Esophagus muscularis mucosa (tissue), 4 donors: ENCODE results near the gene LACRT. TPM values are rescaled to one million over a fixed set of nuclear protein-coding genes. Genes with fewer than 3 reads are reported as not detected.

Experiments used
- DNase-seq: peaks from one replicate; pipeline ENCODE4 v3.0.0-alpha.2; 2017; ENCODE audit errors: extremely low spot score
- H3K27ac ChIP-seq, 4 donors: fragments of 200-600 bp; sonication (generic); replicated peaks in 1 of 4; 1 replicate in 3 of 4; 2 replicates in 1 of 4; pipeline ENCODE4 v1.5.1; 2016 to 2019; ENCODE audit warnings: mild to moderate bottlenecking in 1 of 4
- H3K27me3 ChIP-seq, 4 donors: fragments of 200-600 bp; sonication (generic); one replicate each; pipeline versions ENCODE4 v1.5.1 to v1.6.0; 2016 to 2019
- H3K36me3 ChIP-seq, 4 donors: fragments of 200-600 bp; sonication (generic); one replicate each; pipeline ENCODE4 v1.5.1; 2016 to 2019
- H3K4me1 ChIP-seq, 4 donors: fragments of 200-600 bp; sonication (generic); one replicate each; pipeline ENCODE4 v1.5.1; 2016 to 2019
- H3K4me3 ChIP-seq, 4 donors: fragments of 200-600 bp; sonication (generic); 1 replicate in 2 of 4; 2 replicates in 2 of 4; pipeline ENCODE4 v1.5.1; 2016 to 2019; ENCODE audit warnings: mild to moderate bottlenecking in 4 of 4, moderate library complexity in 1 of 4
- H3K9me3 ChIP-seq, 4 donors: fragments of 200-600 bp; sonication (generic); 1 replicate in 3 of 4; 2 replicates in 1 of 4; pipeline ENCODE4 v1.5.1; 2016 to 2019
- EP300 ChIP-seq: sonication (generic); formaldehyde crosslinking; IDR thresholded peaks from one replicate; pipeline ENCODE4 v1.6.1; 2017; ENCODE audit warnings: antibody characterized with exemption
- POLR2A ChIP-seq: fragments of 450-650 bp; IDR thresholded peaks from one replicate; pipeline ENCODE4 v1.6.1; 2017; ENCODE audit warnings: antibody characterized with exemption, moderate library complexity, mild to moderate bottlenecking, low read depth
- POLR2AphosphoS5 ChIP-seq, 2 donors: sonication (generic); formaldehyde crosslinking; IDR thresholded peaks; one replicate each; pipeline ENCODE4 v1.6.1; 2017; ENCODE audit warnings: antibody characterized with exemption in 2 of 2
- WGBS: methylation state at CpG from one replicate; pipeline ENCODE4 v1.1.5; 2018; 5-methylcytosine and 5-hydroxymethylcytosine counted together
- intact Hi-C: fragments of 100-400 bp; cut with DNase I; formaldehyde crosslinking; loops from one replicate; pipeline ENCODE4 v1.15.1; 2023
- total RNA-seq, 4 donors: library from RNA; depleted of rRNA; stranded (reverse); fragments of >200 nt; gene quantifications; one replicate each; pipeline versions ENCODE4 v1.1.0 to v1.2.1, GENCODE V29; 2016
- TF ChIP-seq, protein P1 (sequence below), 3 experiments: fragments of 200-600 bp in 2 of 3; fragments of 450-650 bp in 1 of 3; sonication (generic) in 2 of 3; IDR thresholded peaks; one replicate each; pipeline ENCODE4 v1.5.1; 2017 to 2019; ENCODE audit warnings: antibody characterized with exemption in 3 of 3, mild to moderate bottlenecking in 2 of 3, moderate library complexity in 1 of 3

LACRT gene
- total RNA-seq, 4 donors from 2014 or later: not detected

DNA sequence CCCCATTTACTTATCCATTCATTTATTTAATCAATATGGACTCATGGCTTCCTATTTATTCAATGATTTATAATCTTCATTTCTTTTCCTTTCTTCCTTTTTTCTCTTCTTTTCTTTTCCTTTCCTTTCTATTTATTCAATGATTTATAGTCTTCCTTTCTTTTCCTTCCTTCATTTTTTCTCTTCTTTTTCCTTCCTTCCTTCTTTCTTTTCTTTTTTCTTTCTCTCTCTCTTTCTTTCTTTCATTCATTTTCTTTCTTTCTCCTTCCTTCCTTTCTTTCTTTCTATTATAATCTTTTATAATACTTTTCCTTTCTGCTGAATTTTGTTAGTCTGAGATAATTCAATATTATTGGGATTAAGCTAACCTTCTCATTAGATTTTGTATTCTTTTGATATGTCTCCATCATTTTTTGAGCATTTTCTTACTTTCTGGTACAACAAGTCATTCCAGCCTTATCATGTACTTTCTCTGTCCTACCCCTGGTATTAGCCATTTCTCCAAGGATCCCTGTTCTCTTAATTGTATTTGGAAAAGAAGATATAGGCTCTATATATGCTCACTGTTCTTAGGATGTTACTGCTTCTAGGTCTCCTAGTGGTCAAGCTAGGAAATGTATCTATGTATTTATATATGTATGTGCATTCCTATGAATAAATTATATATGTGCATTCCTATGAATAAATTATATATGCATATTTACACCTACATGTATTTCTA, 12.1 kb downstream of the LACRT start:
- intact Hi-C loops: no loop called here
- TF ChIP-seq EP300 (no peak), POLR2A (no peak), POLR2AphosphoS5 (IDR thresholded peaks at IDR 0.05) (no peak)
- TF ChIP-seq, protein P1, sequence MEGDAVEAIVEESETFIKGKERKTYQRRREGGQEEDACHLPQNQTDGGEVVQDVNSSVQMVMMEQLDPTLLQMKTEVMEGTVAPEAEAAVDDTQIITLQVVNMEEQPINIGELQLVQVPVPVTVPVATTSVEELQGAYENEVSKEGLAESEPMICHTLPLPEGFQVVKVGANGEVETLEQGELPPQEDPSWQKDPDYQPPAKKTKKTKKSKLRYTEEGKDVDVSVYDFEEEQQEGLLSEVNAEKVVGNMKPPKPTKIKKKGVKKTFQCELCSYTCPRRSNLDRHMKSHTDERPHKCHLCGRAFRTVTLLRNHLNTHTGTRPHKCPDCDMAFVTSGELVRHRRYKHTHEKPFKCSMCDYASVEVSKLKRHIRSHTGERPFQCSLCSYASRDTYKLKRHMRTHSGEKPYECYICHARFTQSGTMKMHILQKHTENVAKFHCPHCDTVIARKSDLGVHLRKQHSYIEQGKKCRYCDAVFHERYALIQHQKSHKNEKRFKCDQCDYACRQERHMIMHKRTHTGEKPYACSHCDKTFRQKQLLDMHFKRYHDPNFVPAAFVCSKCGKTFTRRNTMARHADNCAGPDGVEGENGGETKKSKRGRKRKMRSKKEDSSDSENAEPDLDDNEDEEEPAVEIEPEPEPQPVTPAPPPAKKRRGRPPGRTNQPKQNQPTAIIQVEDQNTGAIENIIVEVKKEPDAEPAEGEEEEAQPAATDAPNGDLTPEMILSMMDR (IDR thresholded peaks at IDR 0.05): no peak

DNA sequence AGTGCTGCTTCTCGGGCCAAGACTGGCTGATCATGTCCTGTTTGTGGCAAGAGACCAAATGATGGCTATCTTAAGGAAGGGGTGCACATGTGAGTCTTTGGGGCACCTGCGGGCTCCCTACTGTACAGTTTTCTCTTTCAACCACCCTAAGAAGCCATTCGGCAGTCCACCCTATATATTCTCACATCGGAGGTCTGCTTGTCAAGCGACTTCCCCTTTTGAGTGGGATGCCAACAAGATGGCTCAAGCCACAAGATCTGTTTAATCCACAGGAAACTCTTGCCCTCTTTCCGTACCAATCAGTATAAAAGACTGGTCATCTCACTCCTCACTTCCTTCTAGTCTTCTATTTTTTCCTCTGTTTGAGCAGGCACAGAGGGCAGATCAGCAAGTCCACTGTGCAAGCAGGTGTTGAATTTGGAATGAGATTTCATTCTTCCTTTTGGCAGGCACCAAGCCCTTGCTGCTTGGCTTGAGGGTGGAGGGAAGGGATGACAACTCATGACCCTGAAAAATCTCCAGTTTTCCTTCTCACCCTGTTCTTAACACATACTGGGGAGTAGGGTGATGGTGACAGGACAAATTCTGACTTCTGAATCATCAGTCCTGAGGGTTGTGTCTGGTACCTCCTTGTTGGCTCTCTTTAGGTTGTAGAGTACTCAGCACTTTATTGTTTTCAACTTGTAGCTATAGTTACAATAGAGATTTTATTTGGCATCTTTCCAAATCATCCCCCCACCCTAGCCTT, 17.6 kb downstream of the LACRT start:
- intact Hi-C loops: no loop called here
- Histone ChIP-seq H3K4me3 (no peak overlapping the region), H3K9me3 (no peaks in the 10 kb centered on the region), H3K27me3 (peaks cover 0 to 21% (median 0%) of the 10 kb centered on the region in 4 donors), H3K27ac (no peak overlapping the region), H3K36me3 (no peaks in the 10 kb centered on the region), H3K4me1 (no peaks in the 10 kb centered on the region)
- WGBS: 62% methylated on average over 6 of the region's 6 CpGs
- DNase-seq: no peak
- TF ChIP-seq, protein P1 (IDR thresholded peaks at IDR 0.05): no peak
- no peak for TF ChIP-seq EP300
- no peak for TF ChIP-seq POLR2A
- TF ChIP-seq POLR2AphosphoS5 (IDR thresholded peaks at IDR 0.05): no peak

More for the DNA sequence above, 12.1 kb downstream of the LACRT start:
- H3K4me3 ChIP-seq: no peak overlapping the region
- H3K27ac ChIP-seq: no peak overlapping the region
- peaks cover 0 to 3% (median 0%) of the 10 kb centered on the region in 4 donors for H3K9me3 ChIP-seq
- no peaks in the 10 kb centered on the region for H3K36me3 ChIP-seq
- no peaks in the 10 kb centered on the region for H3K4me1 ChIP-seq
- DNase-seq: no peak
- peaks cover 0 to 23% (median 0%) of the 10 kb centered on the region in 4 donors for H3K27me3 ChIP-seq

DNA sequence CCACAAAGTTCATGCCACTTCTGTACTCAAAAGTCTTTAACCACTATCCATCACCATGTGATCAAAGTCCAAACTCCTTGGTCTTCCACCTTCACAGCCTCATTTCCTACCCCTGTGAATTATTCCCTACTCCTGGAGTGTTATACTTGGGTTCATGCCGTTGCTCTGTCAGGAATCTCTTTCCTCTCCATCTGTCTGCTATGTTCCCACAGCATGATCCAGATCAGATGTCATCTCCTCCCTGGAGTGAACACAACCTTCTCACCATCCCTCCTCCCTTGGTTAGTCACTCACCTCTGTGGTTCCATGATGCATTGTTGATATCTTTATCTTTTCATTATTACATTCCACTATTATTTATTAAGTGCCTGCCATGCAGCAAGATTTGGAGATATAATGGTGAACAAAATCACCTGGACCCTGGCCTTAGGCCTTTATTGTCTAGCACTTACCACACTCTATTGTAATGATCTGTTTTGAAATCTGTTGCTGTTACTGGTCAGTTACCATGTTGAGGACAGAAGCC, 22.4 kb downstream of the LACRT start:
- DNase-seq: no peak
- TF ChIP-seq, protein P1 (IDR thresholded peaks at IDR 0.05): no peak
- TF ChIP-seq EP300: no peak
- TF ChIP-seq POLR2A: no peak
- no peak for TF ChIP-seq POLR2AphosphoS5 (IDR thresholded peaks at IDR 0.05)
- 70% methylated on average over 1 of the region's 1 CpG for WGBS
- no peak overlapping the region for H3K4me3 ChIP-seq
- no peaks in the 10 kb centered on the region for H3K9me3 ChIP-seq
- H3K4me1 ChIP-seq: no peaks in the 10 kb centered on the region
- H3K27ac ChIP-seq: no peak overlapping the region
- H3K36me3 ChIP-seq: no peaks in the 10 kb centered on the region
- peaks cover 0 to 21% (median 0%) of the 10 kb centered on the region in 4 donors for H3K27me3 ChIP-seq
- intact Hi-C loops: no loop called here

DNA sequence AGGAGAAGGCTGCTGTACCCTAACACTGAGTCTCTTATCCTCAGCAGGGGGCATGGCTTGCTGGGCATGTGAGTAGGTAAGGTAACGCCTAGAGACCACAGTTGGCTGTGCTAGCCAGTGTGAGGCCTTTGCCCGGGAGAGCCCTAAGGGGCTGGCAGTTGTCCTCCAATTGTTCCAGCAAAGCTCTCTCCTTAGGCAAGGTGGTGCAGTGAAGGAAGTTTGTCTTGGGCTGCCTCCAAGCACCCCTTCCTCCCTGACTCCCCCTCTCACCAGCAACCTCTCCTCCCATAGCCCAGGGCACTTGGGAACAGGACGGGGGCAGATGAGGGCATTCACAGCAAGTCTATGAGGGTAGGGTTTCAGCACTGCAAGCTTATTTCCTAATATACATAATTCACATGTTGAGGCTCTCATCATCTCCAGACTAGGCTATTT, 23.0 kb downstream of the LACRT start:
- Histone ChIP-seq H3K27me3 (peaks cover 0 to 21% (median 0%) of the 10 kb centered on the region in 4 donors), H3K9me3 (no peaks in the 10 kb centered on the region), H3K36me3 (no peaks in the 10 kb centered on the region), H3K27ac (no peak overlapping the region), H3K4me1 (no peaks in the 10 kb centered on the region), H3K4me3 (no peak overlapping the region)
- TF ChIP-seq EP300 (no peak), POLR2AphosphoS5 (IDR thresholded peaks at IDR 0.05) (no peak), POLR2A (no peak)
- TF ChIP-seq, protein P1 (IDR thresholded peaks at IDR 0.05): no peak
- intact Hi-C loops: no loop called here
- WGBS: 62% methylated on average over 3 of the region's 3 CpGs
- DNase-seq: no peak
